ENCODE results near the gene GIMAP4. TPM values are rescaled to one million over a fixed set of nuclear protein-coding genes. Genes with fewer than 3 reads are reported as not detected.
"Not testable (repeated sequence)": the region's sequence is repeated elsewhere in the genome, so short reads cannot be mapped to it uniquely, and the experiment has no call there.

The GIMAP4 gene
- total RNA-seq, 2 experiments from 2014 or later, result not detected

GRCh38 chr7:150570556-150571465, 3.6 kb downstream of the GIMAP4 start:
- no peak overlapping the region for H3K4me3 ChIP-seq (ENCODE audit: low read depth, low read length, poor library complexity, severe bottlenecking)
- POLR2A ChIA-PET, result no interaction called here
- no peaks in the 10 kb centered on the region for H3K9me2 ChIP-seq (ENCODE audit: insufficient read depth, low read length)
- DNase-seq (ENCODE audit: low spot score), result no peak
- no peaks in the 10 kb centered on the region for H4K20me1 ChIP-seq (ENCODE audit: insufficient read depth, low read length)
- no peak overlapping the region for H3K4me2 ChIP-seq (ENCODE audit: low read length)
- no peaks in the 10 kb centered on the region for H3K36me3 ChIP-seq (ENCODE audit: insufficient read depth, low read length)
- intact Hi-C loops (cut with micrococcal nuclease; ENCODE audit: unreplicated experiment), result no loop called here
- no TSS peak for BruUV-seq (replicated peaks)
- no peaks in the 10 kb centered on the region for H3K79me2 ChIP-seq (ENCODE audit: insufficient read depth, low read depth, low read length)
- H3K4me1 ChIP-seq (ENCODE audit: insufficient read depth, low read length, poor library complexity, severe bottlenecking), result no peaks in the 10 kb centered on the region
- no peak overlapping the region for H3K27ac ChIP-seq (ENCODE audit: low read depth, low read length, poor library complexity, severe bottlenecking)
- H2AFZ ChIP-seq (ENCODE audit: low read length), result no peak overlapping the region
- no peak for TF ChIP-seq EZH2phosphoT487 (IDR thresholded peaks at IDR 0.05; ENCODE audit: borderline replicate concordance, low read depth, low read length)
- no peak for TF ChIP-seq CTCF (conservative IDR thresholded peaks at IDR 0.05; ENCODE audit: low read length)
- CTCF ChIA-PET (ENCODE audit: unreplicated experiment), result no interaction called here
- no peaks in the 10 kb centered on the region for H3K9me3 ChIP-seq (ENCODE audit: low read length)

- no peak overlapping the region for H2AFZ ChIP-seq (ENCODE audit: low read length)
- H3K4me1 ChIP-seq (ENCODE audit: insufficient read depth, low read length, poor library complexity, severe bottlenecking), result no peaks in the 10 kb centered on the region
- no peaks in the 10 kb centered on the region for H3K79me2 ChIP-seq (ENCODE audit: insufficient read depth, low read depth, low read length)
- ChIA-PET POLR2A (interaction anchor here (0.7 kb wide), 1 partner anchor 17 kb away, joined by 3 read pairs; no protein-coding TSS in a partner anchor), CTCF (ENCODE audit: unreplicated experiment) (no interaction called here)
- BruUV-seq (replicated peaks), result no TSS peak
- H3K4me3 ChIP-seq (ENCODE audit: low read depth, low read length, poor library complexity, severe bottlenecking), result no peak overlapping the region
- no peak for TF ChIP-seq CTCF (conservative IDR thresholded peaks at IDR 0.05; ENCODE audit: low read length)
- TF ChIP-seq EZH2phosphoT487 (IDR thresholded peaks at IDR 0.05; ENCODE audit: borderline replicate concordance, low read depth, low read length), result no peak
- no peaks in the 10 kb centered on the region for H3K9me2 ChIP-seq (ENCODE audit: insufficient read depth, low read length)
- H4K20me1 ChIP-seq (ENCODE audit: insufficient read depth, low read length), result no peaks in the 10 kb centered on the region
- DNase-seq (ENCODE audit: low spot score), result no peak
- no peaks in the 10 kb centered on the region for H3K9me3 ChIP-seq (ENCODE audit: low read length)
- intact Hi-C loops (cut with micrococcal nuclease; ENCODE audit: unreplicated experiment), result no loop called here
- H3K27ac ChIP-seq (ENCODE audit: low read depth, low read length, poor library complexity, severe bottlenecking), result no peak overlapping the region
- no peaks in the 10 kb centered on the region for H3K36me3 ChIP-seq (ENCODE audit: insufficient read depth, low read length)
- H3K4me2 ChIP-seq (ENCODE audit: low read length), result no peak overlapping the region
These were observed 5.3 kb downstream of the GIMAP4 start for GRCh38 chr7:150572496-150572895.

GRCh38 chr7:150579979-150580637, 12.9 kb downstream of the GIMAP4 start:
- H2AFZ ChIP-seq (ENCODE audit: low read length); H4K20me1 ChIP-seq (ENCODE audit: insufficient read depth, low read length); H3K4me3 ChIP-seq (ENCODE audit: low read depth, low read length, poor library complexity, severe bottlenecking); H3K4me2 ChIP-seq (ENCODE audit: low read length); intact Hi-C loops (cut with micrococcal nuclease; ENCODE audit: unreplicated experiment); H3K27ac ChIP-seq (ENCODE audit: low read depth, low read length, poor library complexity, severe bottlenecking); H3K79me2 ChIP-seq (ENCODE audit: insufficient read depth, low read depth, low read length); CTCF ChIA-PET (ENCODE audit: unreplicated experiment); POLR2A ChIA-PET; H3K36me3 ChIP-seq (ENCODE audit: insufficient read depth, low read length); BruUV-seq (replicated peaks); DNase-seq (ENCODE audit: low spot score); H3K9me2 ChIP-seq (ENCODE audit: insufficient read depth, low read length); H3K9me3 ChIP-seq (ENCODE audit: low read length); H3K4me1 ChIP-seq (ENCODE audit: insufficient read depth, low read length, poor library complexity, severe bottlenecking): not testable (repeated sequence)
